Measurements from ENCODE around the gene MKLN1. TPM values are rescaled to one million over a fixed set of nuclear protein-coding genes. Genes with fewer than 3 reads are reported as not detected.
"Not testable (repeated sequence)": the region's sequence is repeated elsewhere in the genome, so short reads cannot be mapped to it uniquely, and the experiment has no call there.

MKLN1 gene
- total RNA-seq, 1 donor from 2014 or later = 36.9 TPM

DNA sequence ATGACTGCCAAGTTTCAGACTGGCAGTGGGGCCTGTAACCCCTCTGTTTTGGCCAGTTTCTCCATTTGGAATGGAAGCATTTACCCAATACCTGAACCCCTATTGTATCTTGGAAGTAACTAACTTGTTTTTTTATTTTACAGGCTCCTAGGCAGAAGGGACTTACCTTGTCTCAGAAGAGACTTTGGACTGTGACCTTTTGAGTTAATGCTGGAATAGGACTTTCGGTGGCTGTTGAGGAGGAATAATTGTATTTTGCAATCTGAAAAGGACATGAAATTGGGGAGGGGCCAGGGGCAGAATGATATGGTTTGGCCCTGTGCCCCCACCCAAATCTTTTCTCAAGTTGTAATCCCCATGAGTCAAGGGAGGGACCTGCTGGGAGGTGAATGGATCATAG is 20.0 kb upstream of the MKLN1 start:
- intact Hi-C loops (cut with micrococcal nuclease) = no loop called here

DNA sequence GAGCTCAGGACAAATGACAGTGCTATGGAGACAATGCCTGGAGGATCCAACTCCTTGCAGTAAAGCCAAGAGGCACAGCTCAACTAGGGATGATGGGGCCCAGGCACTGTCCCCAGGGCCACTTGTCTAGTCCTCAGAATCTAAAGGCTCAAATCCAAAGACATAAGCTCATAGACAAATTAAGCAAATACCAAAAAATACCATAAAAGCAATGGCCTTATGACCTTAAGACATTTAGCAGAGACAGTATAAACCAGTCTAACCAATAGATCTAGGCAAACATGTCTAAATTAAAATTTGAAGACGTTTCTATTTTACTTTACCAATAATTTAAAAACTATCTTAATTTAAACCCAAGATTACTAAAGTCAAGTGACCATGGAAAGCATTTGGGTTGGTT is 14.8 kb upstream of the MKLN1 start:
- intact Hi-C loops (cut with micrococcal nuclease) = no loop called here

DNA sequence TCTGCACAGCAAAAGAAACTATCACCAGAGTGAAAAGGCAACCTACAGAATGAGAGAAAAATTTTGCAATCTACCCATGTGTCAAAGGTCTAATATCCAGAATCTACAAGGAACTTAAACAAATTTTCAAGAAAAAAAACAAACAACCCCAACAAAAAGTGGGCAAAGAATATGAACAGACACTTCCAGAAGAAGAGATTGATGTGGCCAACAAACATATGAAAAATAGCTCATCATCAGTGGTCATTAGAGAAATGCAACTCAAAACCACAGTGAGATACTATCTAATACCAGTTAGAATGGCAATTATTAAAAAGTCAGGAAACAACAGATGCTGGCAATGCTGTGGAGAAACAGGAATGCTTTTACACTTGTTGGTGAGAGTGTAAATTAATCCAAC is 7.1 kb upstream of the MKLN1 start:
- intact Hi-C loops (cut with micrococcal nuclease) = no loop called here

DNA sequence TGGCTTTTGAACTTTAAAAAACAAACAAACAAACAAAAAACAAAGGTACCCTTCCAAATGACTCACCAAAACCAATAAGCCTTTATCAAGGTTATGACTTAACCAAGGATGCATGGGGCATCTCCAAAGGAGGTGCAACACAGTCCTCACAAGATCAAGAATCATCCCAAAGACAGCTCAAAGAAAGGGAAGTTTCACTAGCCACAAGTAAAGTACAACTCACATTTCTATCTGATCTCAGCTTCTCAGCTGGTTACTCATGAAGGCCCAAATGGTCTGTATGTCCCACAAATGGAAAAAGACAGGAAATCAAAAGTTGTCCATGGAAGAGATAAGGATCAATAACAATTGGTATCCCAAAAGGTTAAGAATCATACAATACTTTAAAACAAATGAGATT is 6.0 kb upstream of the MKLN1 start:
- intact Hi-C loops (cut with micrococcal nuclease) = no loop called here

DNA sequence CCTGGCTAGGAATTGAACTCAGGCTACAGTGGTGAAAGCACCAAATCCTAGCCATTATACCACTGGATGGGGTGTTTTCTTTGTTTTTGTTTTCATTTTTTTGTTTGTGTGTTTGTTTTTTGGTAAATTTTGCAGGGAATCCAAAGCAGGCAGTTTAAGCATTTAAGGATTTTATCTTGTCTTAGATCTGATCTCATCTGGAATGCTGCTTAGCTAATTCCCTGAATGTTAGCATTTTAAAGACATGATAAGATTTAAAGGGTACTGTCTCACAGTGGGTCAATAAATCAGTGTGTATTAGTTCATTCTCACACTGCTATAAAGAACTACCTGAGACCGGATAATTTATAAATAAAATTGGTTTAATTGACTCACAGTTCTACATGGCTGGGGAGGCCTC is 5.6 kb upstream of the MKLN1 start:
- intact Hi-C loops (cut with micrococcal nuclease) = no loop called here

DNA sequence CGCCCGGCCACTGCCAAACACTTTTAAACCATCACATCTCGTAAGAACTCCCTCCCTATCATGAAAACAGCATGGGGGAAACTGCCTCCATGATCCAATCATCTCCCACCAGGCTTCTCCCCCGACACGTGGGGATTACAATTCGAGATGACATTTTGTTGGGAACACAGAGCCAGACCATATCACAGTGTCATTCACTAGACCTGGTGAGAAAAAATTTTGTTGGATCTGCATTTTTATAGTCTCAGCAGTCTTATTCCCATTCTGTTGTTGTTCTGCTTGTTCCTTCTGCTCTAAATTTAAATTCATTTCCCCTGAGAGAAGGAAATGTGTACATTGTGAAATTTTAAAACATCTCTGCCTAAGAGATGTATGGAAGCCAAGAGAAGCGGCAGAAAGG is 4.8 kb upstream of the MKLN1 start:
- intact Hi-C loops (cut with micrococcal nuclease) = no loop called here

DNA sequence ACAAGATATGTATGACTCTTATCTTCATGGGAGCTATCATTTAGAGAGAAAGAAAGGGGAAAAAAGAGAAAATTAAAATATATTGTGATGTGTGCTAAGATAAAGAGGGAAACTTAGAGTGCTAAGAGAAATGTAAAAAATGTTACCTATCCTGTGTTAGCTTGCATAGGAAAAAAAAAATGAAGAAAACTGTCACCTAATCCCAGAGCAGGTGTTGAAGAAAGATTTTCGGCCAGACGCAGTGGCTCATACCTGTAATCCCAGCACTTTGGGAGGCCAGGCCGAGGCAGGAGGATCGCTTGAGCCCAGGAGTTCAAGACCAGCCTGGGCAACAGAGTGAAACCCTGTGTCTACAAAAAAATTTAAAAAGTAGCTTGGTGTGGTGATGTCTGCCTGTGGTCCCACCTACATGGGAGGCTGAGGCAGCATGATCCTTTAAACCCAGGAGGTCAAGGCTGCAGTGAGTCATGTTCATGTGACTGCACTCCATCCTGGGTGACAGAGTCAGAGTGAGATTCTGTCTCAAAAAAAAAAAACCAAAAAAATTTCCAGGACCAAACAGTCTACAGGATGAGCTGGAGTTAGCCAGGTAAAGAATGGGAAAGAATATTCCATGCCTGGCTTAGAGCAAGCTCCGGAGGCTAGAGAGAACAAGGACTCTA is 2.4 kb upstream of the MKLN1 start:
- intact Hi-C loops (cut with micrococcal nuclease) = loop anchor here (5.0 kb wide), 2 partner anchors 47 to 232 kb away; partner anchors contain the start of gene PODXL

DNA sequence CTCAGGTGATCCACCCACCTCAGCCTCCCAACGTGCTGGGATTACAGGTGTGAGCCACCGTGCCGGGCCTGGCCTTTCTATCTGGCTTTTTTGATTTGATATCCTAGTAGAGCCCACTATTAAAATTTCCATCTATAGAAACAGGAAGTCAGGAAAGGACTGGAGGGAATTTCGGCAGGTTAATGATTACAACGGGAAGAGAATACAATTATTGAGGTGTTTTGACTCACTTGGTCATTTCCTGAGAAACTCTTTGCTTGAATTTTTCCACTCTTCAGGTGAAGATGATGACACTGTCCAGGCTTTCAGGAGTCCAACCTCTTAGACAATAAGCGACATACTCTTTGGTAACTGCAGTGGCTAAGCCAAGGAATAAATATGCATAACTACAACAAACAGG is 1.1 kb upstream of the MKLN1 start:
- intact Hi-C loops (cut with micrococcal nuclease) = loop anchor here (5.0 kb wide), 2 partner anchors 46 to 231 kb away; partner anchors contain the start of gene PODXL

DNA sequence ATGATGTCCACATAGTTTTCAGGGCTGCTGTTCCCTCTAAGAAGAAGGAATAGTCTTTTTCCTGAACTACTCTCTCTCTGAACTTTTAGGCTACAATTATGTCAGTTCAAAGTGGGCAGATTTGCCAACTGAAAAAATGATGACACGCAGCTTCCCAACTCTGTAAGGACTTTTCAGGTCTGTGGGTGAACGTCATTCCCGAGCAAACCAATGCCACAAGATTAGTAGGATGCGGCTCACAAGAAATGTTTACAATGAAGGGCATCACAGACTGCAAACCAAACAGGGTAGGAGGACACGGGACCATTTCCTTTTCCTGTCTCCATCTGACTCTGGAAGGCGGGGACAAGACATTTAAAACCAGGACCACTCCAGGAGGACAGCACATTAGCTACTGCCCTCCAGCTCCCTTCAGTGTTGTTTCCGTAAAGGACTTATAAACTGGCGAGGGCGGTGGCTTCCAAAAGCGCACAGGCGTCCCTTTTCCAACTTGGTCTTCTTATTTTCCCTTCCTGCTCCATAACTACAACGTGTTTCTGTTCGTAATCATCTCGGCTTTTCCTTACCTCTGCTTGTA is 539 bp upstream of the MKLN1 start:
- intact Hi-C loops (cut with micrococcal nuclease) = loop anchor here (1.0 to 5.0 kb wide), 4 partner anchors 45 to 230 kb away; partner anchors contain the start of gene PODXL

DNA sequence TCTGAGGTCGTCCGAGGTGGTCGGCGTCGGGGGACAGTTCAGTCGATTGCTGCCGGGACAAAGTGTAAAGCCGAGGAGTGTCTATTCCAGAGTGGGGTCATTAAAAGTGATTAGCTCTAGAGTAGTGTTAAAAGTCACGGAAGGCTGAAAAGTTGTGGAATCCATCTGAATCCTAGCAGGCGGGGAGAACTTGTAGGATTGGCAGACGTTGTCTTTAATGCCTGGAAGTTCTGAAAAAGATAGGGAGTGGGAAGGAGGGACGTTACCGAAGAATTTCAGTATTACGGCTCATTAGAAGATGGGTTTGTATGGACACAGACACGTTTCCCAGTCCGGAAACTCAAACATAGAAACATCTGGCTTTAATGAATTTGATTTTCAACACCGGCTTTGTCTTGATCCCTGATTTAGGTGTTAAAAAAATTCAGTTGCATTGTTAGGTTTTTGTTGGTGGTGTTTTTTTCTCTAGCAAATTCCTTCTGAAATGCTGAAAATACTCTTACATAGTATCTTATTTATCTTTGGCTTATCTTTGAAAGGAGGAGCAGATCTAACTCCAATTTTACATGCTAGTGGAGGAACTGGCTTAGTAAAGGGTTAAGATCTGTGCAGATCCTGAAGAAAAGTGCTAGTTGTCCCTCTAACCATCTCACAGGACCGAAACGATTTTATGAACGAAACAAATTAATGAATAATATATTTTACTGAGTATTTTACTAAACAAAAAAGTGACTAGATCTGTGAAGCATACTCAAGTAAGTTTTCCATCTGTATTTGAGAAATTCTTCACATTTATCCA is 900 bp downstream of the MKLN1 start:
- intact Hi-C loops (cut with micrococcal nuclease) = loop anchor here (2.0 to 5.0 kb wide), 3 partner anchors 44 to 229 kb away; partner anchors contain the start of gene PODXL

DNA sequence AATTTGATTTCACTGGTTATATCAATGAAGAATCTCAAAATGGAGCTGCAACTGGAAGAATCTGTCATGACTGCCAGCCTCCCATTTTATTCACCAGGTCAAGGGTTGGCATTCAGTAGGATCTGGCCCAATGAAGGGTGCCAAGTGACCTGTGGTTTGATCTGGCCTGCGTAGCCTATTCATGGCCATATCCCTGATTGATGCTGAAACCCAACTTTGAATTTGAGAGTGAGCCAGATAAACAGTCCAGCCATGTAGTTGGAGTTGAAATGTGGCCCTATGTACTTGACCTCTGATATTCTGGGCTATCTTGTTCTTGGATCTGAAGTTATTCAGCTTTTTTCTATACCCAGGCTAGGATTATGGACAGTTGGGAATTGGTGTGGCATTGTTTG is 1.5 kb downstream of the MKLN1 start:
- intact Hi-C loops (cut with micrococcal nuclease) = loop anchor here (2.0 to 5.0 kb wide), 3 partner anchors 43 to 228 kb away; partner anchors contain the start of gene PODXL

DNA sequence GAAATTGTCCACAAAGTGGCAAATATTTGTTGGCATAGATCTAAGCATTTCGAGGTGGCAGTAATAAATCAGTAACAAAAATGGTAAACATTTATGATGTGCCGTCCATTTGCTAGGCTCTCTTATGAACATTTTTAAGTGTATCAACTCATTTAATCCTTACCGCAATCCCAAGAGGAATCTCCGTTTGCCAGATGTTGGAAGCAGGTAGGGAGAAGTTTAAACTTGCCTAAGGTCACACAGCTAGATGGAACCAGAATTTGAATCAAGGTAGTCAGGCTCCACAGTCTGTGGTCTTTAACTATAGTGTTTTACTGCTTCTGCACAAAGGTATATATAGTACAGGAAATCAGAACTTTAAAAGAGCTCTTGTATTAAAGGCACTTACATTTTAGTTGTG is 2.6 kb downstream of the MKLN1 start:
- intact Hi-C loops (cut with micrococcal nuclease) = no loop called here

DNA sequence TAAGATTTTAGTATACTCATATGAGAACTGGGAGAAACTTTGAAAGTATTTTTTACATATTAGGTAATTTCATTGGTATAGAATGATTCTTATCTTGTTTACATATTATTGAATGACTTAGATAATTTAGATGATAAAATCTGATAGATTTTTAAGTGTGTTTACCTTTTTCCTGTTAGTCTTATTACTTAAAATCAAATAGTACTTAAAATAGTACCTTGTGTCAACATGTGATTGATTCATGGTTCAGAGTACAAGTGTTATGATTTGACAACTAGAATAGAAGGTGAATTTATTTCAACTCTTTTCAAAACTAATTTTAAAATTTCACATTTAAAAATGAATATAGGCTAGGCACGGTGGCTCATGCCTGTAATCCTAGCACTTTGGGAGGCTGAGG is 4.1 kb downstream of the MKLN1 start:
- intact Hi-C loops (cut with micrococcal nuclease) = no loop called here

DNA sequence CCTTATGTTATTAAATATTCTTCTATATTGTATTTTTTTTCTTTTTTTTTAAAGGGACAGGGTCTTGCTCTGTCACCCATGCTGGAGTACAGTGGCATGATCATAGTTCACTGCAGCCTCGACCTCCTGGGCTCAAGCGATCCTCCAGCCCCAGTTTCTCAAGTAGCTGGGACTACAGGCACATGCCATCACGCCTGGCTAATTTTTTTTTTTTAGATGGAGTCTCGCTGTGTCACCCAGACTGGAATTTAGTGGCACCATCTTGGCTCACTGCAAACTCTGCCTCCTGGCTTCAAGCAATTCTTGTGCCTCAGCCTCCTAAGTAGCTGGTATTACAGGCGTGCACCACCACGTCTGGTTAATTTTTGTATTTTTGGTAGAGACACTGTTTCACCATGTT is 5.1 kb downstream of the MKLN1 start:
- intact Hi-C loops (cut with micrococcal nuclease) = not testable (repeated sequence)

DNA sequence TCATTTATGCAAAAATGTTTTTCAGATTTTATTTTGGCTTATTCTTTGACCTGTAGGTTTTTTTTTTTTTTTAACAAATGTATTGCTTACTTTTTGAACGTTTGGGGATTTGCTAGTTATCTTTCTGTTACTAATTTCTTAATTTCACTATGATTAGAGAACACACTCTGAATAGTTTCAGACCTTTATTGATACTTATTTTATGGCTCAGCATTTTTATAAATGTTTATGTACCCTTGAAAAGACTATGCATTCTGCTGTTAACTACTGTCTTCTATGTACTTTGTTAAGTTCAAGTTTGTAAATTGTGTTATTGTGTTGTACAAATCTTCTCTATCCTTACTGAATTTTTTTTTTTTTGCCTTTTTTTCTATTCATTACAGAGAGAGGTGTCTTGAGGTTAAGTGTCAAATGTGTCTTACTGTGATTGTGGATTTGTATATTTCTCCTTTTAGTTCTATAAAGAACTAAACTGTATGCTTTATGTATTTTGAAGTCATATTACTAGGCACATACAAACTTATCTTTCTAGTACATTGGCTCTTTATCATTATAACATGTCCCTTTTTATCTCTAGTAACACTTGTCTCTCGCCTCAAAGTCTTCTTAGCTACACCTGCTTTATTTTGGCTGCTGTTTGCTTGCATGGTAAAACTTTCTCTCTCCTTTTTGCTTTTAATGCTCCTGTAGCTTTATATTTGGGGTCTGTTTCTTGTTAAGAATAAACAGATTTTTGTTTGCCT is 8.1 kb downstream of the MKLN1 start:
- intact Hi-C loops (cut with micrococcal nuclease) = no loop called here

DNA sequence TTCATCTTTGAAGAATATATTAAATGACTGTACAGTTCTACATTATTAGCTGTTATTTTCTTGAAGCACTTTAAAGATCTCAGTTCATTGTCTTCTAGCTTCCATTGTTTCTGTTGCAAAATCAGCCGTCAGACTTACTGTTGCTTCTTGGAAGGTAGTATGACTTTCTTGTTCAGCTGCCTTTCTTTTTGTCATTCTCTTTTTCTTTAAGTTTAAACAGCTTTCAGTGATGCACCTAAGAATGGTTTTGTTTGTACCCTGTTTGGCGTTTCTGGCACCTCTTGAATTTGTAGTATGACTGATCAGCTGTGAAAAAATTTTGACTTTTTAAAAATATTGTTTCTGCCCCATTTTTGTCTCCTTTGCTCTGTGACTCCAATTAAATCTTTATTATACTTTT is 9.3 kb downstream of the MKLN1 start:
- intact Hi-C loops (cut with micrococcal nuclease) = no loop called here

DNA sequence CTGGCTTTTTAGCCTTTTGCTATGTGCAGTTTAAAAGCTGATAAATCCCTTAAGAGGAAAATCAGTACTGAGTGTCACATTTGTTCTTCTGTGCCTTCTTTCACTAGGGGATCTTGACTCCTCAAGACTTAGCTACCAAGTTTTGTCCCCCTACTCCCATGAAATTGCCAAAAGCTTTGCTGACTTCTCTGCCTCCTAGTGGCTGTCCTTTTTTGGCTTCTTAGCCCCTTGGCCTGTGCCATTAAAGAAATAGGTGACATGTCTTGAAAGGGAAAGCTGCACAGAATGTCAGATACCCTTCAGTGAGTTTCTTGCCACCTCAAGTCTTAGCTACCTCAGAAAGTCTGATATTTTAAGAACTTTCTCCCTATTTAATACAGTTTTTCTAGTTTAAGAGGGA is 10.5 kb downstream of the MKLN1 start:
- intact Hi-C loops (cut with micrococcal nuclease) = no loop called here

DNA sequence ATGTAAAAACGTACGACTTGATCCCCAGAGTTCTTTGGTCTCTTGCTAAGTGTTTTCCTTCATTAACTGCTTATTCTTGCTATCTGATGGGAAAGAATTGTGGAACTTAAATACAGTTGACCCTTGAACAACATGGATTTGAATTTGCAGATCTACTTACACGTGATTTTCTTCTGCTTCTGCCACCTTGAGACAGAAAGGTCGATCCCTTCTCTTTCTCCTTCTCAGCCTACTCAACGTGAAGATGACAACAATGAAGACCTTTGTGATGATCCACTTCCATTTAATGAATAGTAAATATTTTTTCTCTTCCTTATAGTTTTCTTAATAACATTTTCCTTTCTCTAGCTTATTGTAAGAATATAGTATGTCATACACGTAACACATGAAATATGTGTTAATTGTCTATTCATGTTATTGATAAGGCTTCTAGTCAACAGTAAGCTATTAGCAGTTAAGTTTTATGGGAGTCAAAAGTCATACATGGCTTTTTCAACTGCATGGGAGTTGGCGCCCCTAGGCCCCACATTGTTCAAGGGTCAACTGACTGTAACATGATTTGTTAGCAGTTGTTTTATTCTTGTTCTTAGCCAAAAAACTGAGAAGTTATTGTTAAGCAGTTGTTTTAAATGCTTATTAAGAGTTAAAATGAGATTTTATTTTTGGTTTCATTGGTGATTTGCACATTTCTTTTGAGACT is 11.2 kb downstream of the MKLN1 start:
- intact Hi-C loops (cut with micrococcal nuclease) = no loop called here

DNA sequence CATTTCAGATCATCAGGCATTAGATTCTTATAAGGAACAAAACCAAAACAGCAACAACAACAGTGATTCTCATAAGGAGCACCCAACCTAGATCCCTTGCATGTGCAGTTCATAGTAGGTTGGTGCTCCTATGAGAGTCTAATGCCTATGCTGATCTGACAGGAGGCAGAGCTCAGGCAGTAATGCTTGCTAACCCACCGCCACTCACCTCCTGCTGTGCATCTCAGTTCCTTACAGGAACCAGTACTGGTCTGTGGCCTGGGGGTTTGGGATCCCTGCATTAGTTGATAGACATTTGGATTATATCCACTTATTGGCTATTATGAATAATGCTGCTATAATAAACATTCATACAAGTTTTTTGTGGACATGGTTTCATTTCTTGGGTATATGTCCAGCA is 14.0 kb downstream of the MKLN1 start:
- intact Hi-C loops (cut with micrococcal nuclease) = no loop called here

DNA sequence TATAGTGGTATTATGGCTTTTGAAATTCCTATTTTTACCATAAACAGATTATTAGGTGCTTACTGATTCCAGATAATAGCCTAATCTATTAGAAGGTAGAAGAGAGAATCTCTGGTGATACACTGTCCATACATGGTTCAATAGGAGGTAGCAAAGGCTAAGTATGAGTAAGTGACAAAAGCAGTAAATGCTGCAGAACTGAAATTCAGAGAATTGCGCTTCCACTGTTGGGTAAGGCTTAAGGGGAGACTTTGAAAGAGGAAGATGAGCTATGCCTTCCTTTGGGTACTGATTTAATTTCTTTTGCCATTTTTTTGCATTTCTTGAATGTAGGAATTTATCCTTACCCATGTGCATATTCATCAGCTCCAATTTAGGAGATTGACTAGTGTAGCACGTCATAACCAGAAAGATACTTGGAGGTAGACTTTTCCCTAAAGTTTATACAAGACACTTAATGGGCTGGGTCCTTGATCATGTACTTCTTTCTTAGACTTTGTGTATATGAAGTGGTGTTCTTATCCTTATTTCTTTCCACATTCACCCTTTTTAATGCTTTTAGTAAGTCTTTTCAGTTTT is 15.3 kb downstream of the MKLN1 start:
- intact Hi-C loops (cut with micrococcal nuclease) = no loop called here

Data from T-helper 2 cell treated with Interferon-gamma antibody and Interleukin-4, amounts not matched to agents 100 ng/mL and 5 ng/mL, for 36 hours (primary cell).